HG03571 (cell line): Measurements from ENCODE around the gene CUTA.
"Not testable (repeated sequence)": the region's sequence is repeated elsewhere in the genome, so short reads cannot be mapped to it uniquely, and the experiment has no call there.

Source experiments
- ATAC-seq: cut with Tn5 transposase; IDR thresholded peaks from one replicate; pipeline ENCODE4 v1.9.1; 2021; ENCODE audit not compliant: unreplicated experiment

The CUTA gene

DNA sequence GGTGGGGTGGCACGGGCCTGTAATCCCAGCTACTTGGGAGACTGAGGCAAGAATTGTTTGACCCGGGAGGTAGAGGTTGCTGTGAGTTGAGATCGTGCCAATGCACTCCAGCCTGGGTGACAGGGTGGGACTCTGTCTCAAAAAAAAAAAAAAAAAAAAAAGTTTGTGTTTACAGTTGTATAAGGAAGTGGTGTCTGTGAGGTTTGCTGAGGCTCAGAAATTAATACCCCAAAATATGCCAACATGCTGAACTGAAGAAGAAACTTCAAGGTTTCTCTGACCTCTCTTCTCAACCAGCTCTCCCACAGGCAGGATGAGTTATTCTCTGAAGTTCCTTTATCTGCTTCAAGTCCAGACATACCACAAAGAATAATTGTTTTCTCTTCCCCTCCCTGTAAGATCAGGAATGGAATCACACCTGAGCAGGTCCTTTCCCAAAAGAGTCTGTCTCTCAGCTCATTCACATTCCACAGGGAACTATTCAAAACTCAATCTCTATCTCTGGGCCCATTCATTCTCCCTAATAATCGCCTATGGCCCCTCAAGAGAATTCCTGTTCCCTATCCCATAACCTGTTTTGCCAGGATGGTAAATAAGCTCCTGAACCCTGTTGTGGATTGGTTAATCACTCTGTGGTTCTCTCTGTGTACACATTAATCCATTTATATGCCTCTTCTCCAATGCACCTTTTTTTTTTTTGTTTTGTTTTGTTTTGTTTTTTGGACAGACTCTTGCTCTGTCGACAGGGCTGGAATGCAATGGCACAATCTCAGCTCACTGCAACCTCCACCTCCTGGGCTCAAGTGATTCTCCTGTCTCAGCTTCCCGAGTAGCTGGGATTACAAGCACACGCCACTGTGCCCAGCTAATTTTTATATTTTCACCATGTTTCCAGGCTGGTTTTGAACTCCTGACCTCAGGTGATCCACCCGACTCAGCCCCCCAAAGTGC lies 43.7 kb downstream of the CUTA start:
- no peak for ATAC-seq

DNA sequence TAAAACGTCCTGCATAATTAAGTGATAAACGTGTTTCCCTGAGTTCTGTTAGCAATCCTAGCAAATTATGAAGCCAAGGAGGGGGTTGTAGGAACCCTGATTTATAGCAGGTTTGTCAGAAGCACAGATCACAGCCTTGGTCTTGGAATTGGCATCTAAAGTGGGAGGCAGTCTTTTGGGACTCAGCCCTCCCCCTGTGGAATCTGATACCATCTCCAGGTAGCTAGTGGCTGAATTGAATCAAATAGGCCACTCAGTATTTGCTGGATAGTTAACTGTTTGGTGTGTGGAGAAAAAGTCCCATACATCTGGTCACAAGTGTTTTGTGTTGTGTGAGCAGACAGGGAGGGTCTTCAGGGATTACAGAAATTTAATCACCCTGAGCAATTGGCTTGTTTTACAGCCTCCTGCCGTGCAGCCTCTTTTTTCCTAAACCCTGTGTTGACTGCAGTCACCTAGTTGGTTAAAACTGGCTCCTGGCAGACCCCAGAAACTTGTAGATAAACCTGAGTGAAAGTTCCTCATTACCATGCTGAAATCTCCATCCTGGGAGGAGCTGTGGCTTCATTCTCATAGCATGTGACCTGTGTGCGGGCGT lies 45.3 kb downstream of the CUTA start:
- ATAC-seq, result no peak

DNA sequence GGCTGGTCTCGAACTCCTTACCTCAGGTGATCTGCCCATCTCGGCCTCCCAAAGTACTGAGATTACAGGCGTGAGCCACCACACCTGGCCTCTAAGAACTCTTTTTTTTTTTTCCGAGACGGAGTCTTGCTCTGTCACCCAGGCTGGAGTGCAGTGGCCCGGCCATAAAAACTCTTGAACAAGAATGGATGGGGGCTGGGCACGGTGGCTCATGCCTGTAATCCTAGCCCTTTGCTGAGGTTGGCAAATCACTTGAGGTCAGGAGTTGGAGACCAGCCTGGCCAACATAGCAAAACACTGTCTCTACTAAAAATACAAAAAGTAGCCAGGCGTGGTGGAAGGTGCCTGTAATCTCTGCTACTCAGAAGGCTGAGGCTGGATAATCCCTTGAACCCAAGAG lies 46.0 kb downstream of the CUTA start:
- not testable (repeated sequence) for ATAC-seq

- not testable (repeated sequence) for ATAC-seq
Measured at GRCh38 chr6:33367715-33368025, 50.2 kb downstream of the CUTA start.

DNA sequence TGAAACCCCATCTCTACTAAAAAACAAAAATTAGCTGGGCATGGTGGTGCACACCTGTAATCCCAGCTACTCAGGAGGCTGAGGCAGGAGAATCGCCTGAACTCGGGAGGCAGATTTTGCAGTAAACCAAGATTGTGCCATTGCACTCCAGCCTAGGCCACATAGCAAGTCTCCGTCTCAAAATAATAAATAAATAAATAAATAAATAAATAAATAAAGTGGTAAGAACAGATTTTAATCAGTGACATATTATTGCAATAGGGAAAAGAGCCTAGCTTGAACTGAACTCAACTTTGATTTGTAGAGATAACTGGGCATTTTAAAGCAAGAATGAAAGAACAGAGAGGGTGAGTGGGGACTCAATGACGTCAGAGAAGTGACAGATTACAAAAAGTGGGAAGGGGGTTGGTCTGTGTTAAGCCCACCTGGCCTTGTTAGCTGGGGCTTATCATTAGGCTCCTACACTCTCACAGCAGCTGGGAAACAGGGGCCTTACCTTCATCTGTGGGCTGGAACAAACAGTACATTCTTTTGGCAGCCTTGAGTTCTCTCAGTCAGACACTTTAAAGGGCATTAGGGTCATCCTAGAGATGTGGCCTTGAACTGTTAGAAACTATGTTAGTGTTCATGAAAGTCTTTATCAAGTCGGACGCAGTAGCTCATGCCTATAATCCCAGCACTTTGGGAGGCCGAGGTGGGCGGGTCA lies 50.7 kb downstream of the CUTA start:
- ATAC-seq, result no peak
